HEK293T (cell line): Measurements from ENCODE around the gene EIPR1.

Experiments used
- BHLHE40 ChIP-seq: fragments of 450-650 bp; IDR thresholded peaks from 2 replicates; pipeline ENCODE4 v1.6.1; 2016; ENCODE audit warnings: mild to moderate bottlenecking, moderate library complexity, borderline replicate concordance
- ELF4 ChIP-seq: fragments of 450-650 bp; IDR thresholded peaks from 2 replicates; pipeline ENCODE4 v1.6.1; 2017; ENCODE audit warnings: antibody characterized with exemption
- FOXA1 ChIP-seq: fragments of 450-650 bp; IDR thresholded peaks from 2 replicates; pipeline ENCODE4 v1.6.1; 2016; ENCODE audit warnings: mild to moderate bottlenecking
- FOXK2 ChIP-seq: fragments of 450-650 bp; IDR thresholded peaks from 2 replicates; pipeline ENCODE4 v1.6.1; 2016; ENCODE audit warnings: mild to moderate bottlenecking
- FOXM1 ChIP-seq: fragments of 450-650 bp; IDR thresholded peaks from 2 replicates; pipeline ENCODE4 v1.6.1; 2017; ENCODE audit warnings: mild to moderate bottlenecking, borderline replicate concordance
- HDGF ChIP-seq: fragments of 450-650 bp; IDR thresholded peaks from 2 replicates; pipeline ENCODE4 v1.6.1; 2017; ENCODE audit warnings: antibody characterized with exemption, borderline replicate concordance
- LEF1 ChIP-seq: fragments of 450-650 bp; IDR thresholded peaks from 2 replicates; pipeline ENCODE4 v1.6.1; 2017; ENCODE audit warnings: mild to moderate bottlenecking, borderline replicate concordance
- SP1 ChIP-seq: fragments of 450-650 bp; IDR thresholded peaks from 2 replicates; pipeline ENCODE4 v1.6.1; 2017
- SUZ12 ChIP-seq: fragments of 450-650 bp; IDR thresholded peaks from 2 replicates; pipeline ENCODE4 v1.6.1; 2016; ENCODE audit warnings: mild to moderate bottlenecking
- TARDBP ChIP-seq: fragments of 450-650 bp; IDR thresholded peaks from 2 replicates; pipeline ENCODE4 v1.6.1; 2016
- ZNF384 ChIP-seq: fragments of 450-650 bp; IDR thresholded peaks from 2 replicates; pipeline ENCODE4 v1.6.1; 2016

GRCh38 chr2:3188405-3188946 is 189.1 kb downstream of the EIPR1 start:
- no peak for TF ChIP-seq HDGF
- TF ChIP-seq ZNF384, result no peak
- TF ChIP-seq SP1, result no peak
- TF ChIP-seq BHLHE40, result no peak
- no peak for TF ChIP-seq FOXK2
- no peak for TF ChIP-seq LEF1
- no peak for TF ChIP-seq SUZ12
- TF ChIP-seq FOXA1, result no peak
- no peak for TF ChIP-seq FOXM1
- no peak for TF ChIP-seq ELF4
- TF ChIP-seq TARDBP, result no peak
